Measurements from ENCODE around the gene SCGB1A1. TPM values are rescaled to one million over a fixed set of nuclear protein-coding genes. Genes with fewer than 3 reads are reported as not detected.

SCGB1A1 gene
- total RNA-seq, 1 donor from 2014 or later = not detected

DNA sequence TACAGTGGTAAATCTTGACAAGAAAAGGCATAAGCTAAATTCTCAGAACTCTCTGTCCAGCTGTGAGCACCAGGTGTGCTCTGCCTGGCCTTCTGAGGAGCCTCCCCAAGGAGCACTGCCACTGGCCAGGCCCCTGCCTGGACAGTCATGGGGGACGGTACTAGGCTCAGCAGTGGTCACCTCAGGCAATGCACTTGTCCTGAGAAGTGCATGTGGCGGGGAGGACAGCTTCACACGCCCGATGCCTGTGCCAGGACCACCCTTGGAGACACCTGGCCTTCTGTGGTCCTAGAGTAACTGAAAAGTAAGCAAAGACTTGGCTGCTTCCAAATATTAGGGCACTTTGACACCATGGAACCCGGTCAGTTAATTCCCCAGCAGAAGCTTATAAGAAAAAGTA lies 28.6 kb upstream of the SCGB1A1 start:
- Mint-ChIP-seq H3K4me1 (peaks cover 28% of the 10 kb centered on the region), H3K27me3 (ENCODE audit: low read depth) (no peaks in the 10 kb centered on the region), H3K4me3 (no peak overlapping the region), H3K27ac (no peak overlapping the region), H3K36me3 (no peaks in the 10 kb centered on the region), H3K9me3 (no peaks in the 10 kb centered on the region)
- TF ChIP-seq, protein P1, sequence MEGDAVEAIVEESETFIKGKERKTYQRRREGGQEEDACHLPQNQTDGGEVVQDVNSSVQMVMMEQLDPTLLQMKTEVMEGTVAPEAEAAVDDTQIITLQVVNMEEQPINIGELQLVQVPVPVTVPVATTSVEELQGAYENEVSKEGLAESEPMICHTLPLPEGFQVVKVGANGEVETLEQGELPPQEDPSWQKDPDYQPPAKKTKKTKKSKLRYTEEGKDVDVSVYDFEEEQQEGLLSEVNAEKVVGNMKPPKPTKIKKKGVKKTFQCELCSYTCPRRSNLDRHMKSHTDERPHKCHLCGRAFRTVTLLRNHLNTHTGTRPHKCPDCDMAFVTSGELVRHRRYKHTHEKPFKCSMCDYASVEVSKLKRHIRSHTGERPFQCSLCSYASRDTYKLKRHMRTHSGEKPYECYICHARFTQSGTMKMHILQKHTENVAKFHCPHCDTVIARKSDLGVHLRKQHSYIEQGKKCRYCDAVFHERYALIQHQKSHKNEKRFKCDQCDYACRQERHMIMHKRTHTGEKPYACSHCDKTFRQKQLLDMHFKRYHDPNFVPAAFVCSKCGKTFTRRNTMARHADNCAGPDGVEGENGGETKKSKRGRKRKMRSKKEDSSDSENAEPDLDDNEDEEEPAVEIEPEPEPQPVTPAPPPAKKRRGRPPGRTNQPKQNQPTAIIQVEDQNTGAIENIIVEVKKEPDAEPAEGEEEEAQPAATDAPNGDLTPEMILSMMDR (IDR thresholded peaks at IDR 0.05; ENCODE audit: unreplicated experiment) = no peak
- no peak for DNase-seq (ENCODE audit: low spot score in 2 of 2, unreplicated experiment in 2 of 2)

DNA sequence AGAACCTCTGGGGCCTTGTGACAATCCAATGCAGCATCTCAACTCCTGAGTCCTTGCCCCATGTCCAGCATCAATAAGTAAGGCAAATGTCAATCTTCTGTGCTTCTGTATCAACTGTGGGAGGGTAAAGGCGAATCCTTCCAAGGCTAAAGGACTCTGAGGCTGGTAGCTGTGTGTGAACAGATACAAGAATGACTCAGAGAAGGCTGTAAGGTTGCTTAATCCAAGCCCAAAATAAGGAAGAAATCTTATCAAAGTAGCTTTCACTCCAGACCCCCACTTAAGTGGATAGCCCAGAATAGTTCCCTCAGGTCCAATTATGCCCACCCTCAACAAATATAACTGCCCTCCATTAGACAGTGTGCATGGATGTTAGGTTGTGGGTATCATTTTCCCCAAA lies 28.1 kb upstream of the SCGB1A1 start:
- Mint-ChIP-seq H3K36me3 (no peaks in the 10 kb centered on the region), H3K4me1 (peaks cover 31% of the 10 kb centered on the region), H3K4me3 (no peak overlapping the region), H3K27me3 (ENCODE audit: low read depth) (no peaks in the 10 kb centered on the region), H3K27ac (no peak overlapping the region), H3K9me3 (no peaks in the 10 kb centered on the region)
- TF ChIP-seq, protein P1 (IDR thresholded peaks at IDR 0.05; ENCODE audit: unreplicated experiment) = no peak
- no peak for DNase-seq (ENCODE audit: low spot score in 2 of 2, unreplicated experiment in 2 of 2)

DNA sequence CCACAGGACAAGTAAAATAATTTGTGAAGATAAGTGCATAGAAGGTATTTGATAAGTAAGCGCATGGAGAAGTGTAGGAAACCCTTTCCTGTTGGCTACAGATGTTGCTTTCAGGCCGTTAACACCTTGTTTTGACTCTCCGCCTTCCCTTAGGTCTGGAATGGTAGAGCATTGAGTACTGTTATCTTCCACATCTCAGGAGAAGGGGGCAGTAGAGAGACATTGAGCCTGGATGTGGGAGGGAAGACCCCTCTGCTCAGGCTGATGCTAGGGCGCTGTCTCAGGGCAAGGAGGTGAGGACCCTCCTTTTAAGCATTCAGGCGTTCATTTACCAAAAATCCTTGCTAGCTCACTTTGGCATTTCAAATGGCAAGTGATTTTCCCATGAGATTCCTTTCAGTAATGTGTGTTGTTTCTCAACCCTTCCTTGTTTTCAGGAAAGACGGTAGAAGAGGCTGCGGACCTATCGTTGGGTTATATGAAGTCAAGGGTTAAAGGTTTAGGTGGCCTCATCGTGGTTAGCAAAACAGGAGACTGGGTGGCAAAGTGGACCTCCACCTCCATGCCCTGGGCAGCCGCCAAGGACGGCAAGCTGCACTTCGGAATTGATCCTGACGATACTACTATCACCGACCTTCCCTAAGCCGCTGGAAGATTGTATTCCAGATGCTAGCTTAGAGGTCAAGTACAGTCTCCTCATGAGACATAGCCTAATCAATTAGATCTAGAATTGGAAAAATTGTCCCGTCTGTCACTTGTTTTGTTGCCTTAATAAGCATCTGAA lies 27.0 kb upstream of the SCGB1A1 start:
- Mint-ChIP-seq H3K4me1 (peaks cover 42% of the 10 kb centered on the region), H3K4me3 (no peak overlapping the region), H3K27me3 (ENCODE audit: low read depth) (no peaks in the 10 kb centered on the region), H3K27ac (peak overlapping the region; percentile 64), H3K36me3 (no peaks in the 10 kb centered on the region), H3K9me3 (no peaks in the 10 kb centered on the region)
- TF ChIP-seq, protein P1 (IDR thresholded peaks at IDR 0.05; ENCODE audit: unreplicated experiment) = no peak
- no peak for DNase-seq (ENCODE audit: low spot score in 2 of 2, unreplicated experiment in 2 of 2)

DNA sequence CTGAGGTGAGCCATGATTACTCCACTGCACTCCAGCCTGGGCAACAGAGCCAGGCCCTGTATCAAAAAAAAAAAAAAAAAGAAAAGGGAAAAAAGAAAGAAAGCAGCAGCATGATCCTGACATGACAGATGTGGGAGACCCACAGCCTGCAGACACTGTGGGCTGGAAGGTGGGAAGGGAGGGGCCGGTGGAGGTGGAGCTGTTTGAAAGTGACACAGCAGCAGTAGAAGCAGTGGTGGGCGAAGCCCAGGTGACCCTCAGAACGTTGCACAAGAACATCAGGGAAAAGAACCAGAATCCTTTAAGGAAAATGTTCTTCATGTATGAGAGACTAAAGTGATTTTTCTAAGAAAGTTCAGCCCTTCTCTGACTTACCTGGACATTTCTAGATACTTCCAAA lies 26.3 kb upstream of the SCGB1A1 start:
- TF ChIP-seq, protein P1 (IDR thresholded peaks at IDR 0.05; ENCODE audit: unreplicated experiment) = no peak
- H3K36me3 Mint-ChIP-seq = no peaks in the 10 kb centered on the region
- H3K9me3 Mint-ChIP-seq = no peaks in the 10 kb centered on the region
- peak overlapping the region; percentile 64 for H3K27ac Mint-ChIP-seq
- H3K4me1 Mint-ChIP-seq = peaks cover 47% of the 10 kb centered on the region
- no peak for DNase-seq (ENCODE audit: low spot score in 2 of 2, unreplicated experiment in 2 of 2)
- H3K4me3 Mint-ChIP-seq = no peak overlapping the region
- no peaks in the 10 kb centered on the region for H3K27me3 Mint-ChIP-seq (ENCODE audit: low read depth)

DNA sequence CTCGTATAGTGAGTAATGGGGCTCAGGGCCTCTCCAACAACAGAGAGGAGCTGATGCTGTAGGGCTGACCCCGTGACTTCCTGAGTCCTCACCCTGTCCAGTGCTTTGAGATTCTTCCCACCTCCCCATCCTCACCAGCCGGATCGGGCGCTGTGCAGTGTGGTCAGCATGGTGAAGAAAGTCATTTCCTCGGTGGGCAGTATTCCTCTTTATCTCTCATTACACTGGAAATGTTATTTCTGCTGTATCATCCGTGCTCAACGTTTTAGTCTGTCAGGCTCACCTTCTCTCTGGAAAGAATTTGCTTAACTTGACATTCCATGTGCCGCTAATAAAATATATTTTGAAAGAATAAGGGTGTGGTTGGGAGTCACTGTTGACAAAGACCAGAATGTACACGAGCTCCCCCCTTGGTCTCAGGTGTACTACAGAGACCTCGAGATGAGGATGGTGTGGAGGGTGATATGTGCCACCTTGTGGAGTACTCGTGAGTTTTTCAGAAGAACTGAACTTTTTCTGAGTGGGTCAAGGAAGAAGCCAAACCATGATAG lies 25.7 kb upstream of the SCGB1A1 start:
- H3K9me3 Mint-ChIP-seq = no peaks in the 10 kb centered on the region
- no peaks in the 10 kb centered on the region for H3K36me3 Mint-ChIP-seq
- H3K4me1 Mint-ChIP-seq = peaks cover 53% of the 10 kb centered on the region
- no peak for DNase-seq (ENCODE audit: low spot score in 2 of 2, unreplicated experiment in 2 of 2)
- H3K4me3 Mint-ChIP-seq = no peak overlapping the region
- TF ChIP-seq, protein P1 (IDR thresholded peaks at IDR 0.05; ENCODE audit: unreplicated experiment) = peak; percentile 14
- H3K27ac Mint-ChIP-seq = peak overlapping the region; percentile 64
- H3K27me3 Mint-ChIP-seq (ENCODE audit: low read depth) = no peaks in the 10 kb centered on the region
